ENCODE measurements around the gene EZH2. TPM values are rescaled to one million over a fixed set of nuclear protein-coding genes. Genes with fewer than 3 reads are reported as not detected.

EZH2 gene
- total RNA-seq, 1 donor from 2014 or later, result 37.5 TPM

DNA sequence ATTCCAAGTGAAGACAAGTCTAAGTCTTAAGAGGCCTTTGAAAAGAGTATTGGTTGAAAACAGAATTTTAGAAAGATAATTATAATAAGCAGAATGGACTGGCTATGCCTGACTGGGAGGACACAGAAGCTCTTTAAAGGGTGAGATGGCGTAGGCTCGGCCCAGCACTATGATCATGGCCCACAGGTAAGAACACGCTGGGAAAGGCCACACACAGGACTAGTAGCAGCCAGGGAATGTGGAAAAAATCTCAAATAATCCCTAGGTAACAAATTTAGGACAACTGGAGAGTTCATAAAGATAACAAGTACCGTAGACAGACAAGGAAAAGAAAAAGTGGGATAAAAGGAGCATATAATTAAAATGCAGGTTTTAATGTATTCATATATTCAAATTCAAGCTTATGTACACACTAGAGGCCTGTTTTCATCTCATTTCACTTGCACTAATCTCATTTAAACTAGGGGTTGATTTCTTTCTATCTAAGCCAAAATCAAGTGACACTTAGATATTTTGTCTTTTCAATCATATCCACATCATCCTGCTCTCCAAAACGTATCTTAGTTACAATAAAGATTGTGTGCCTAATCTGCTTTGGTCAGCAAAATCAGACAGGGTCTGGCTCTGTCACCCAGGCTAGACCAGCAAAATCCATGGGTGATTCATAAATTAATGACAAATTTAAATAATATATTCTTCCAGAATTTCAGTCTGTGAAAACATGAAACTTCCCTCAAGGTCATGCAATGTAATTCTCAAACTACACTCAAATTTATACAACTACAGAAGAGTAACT is 53.0 kb downstream of the EZH2 start:
- H3K27me3 Mint-ChIP-seq (ENCODE audit: unreplicated experiment), result no peaks in the 10 kb centered on the region

DNA sequence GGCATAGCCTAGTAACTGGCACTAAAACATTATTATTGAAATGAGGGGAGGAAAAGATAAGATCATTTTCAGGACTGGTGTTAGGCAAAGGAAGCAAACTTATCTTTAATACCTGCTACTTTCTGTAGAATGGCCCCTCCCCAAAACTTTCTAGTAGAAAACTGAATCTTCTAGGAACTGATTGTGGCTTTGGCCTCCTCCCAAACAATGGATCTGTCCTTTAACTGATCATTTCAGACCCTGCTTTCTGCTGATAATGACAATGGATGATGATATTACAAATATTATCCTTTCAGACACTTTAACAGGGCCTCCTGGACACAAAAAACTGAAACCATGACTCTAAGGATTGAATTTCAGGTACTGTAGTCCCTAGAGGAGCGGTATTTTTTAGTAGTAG is 55.1 kb downstream of the EZH2 start:
- Mint-ChIP-seq H3K9me3 (ENCODE audit: unreplicated experiment) (no peaks in the 10 kb centered on the region), H3K27ac (ENCODE audit: unreplicated experiment) (no peak overlapping the region), H3K36me3 (ENCODE audit: low read depth, unreplicated experiment) (peaks cover 3% of the 10 kb centered on the region), H3K4me1 (ENCODE audit: unreplicated experiment) (no peaks in the 10 kb centered on the region), H3K27me3 (ENCODE audit: unreplicated experiment) (no peaks in the 10 kb centered on the region), H3K4me3 (ENCODE audit: unreplicated experiment) (no peak overlapping the region)
- no peak for DNase-seq (ENCODE audit: low spot score)
- TF ChIP-seq, protein P1, sequence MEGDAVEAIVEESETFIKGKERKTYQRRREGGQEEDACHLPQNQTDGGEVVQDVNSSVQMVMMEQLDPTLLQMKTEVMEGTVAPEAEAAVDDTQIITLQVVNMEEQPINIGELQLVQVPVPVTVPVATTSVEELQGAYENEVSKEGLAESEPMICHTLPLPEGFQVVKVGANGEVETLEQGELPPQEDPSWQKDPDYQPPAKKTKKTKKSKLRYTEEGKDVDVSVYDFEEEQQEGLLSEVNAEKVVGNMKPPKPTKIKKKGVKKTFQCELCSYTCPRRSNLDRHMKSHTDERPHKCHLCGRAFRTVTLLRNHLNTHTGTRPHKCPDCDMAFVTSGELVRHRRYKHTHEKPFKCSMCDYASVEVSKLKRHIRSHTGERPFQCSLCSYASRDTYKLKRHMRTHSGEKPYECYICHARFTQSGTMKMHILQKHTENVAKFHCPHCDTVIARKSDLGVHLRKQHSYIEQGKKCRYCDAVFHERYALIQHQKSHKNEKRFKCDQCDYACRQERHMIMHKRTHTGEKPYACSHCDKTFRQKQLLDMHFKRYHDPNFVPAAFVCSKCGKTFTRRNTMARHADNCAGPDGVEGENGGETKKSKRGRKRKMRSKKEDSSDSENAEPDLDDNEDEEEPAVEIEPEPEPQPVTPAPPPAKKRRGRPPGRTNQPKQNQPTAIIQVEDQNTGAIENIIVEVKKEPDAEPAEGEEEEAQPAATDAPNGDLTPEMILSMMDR (IDR thresholded peaks at IDR 0.05; ENCODE audit: unreplicated experiment), result no peak

More for the DNA sequence above, 53.0 kb downstream of the EZH2 start:
- DNase-seq (ENCODE audit: low spot score), result no peak
- TF ChIP-seq, protein P1 (IDR thresholded peaks at IDR 0.05; ENCODE audit: unreplicated experiment), result no peak
- H3K36me3 Mint-ChIP-seq (ENCODE audit: low read depth, unreplicated experiment), result peaks cover 3% of the 10 kb centered on the region
- no peaks in the 10 kb centered on the region for H3K9me3 Mint-ChIP-seq (ENCODE audit: unreplicated experiment)
- H3K4me1 Mint-ChIP-seq (ENCODE audit: unreplicated experiment), result no peaks in the 10 kb centered on the region
- H3K27ac Mint-ChIP-seq (ENCODE audit: unreplicated experiment), result no peak overlapping the region
- no peak overlapping the region for H3K4me3 Mint-ChIP-seq (ENCODE audit: unreplicated experiment)

DNA sequence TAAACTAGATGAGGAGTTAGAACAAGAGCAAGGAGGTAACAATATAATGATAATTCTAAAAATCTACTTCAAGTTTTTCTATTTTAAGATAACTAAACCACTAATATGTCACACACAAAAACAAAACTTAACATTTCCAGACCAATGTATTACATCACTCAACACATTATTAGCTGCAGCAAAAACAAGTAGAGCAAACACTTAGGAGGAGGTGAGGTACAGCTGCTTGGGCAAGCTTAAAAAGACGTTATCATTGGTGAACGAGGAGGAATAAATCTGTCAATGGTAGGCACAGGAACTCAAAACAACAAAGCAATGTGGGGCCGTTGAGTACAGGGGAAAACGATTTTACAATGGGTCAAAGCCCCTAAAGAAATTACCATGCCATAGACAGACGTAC is 58.8 kb downstream of the EZH2 start:
- Mint-ChIP-seq H3K36me3 (ENCODE audit: low read depth, unreplicated experiment) (peaks cover 7% of the 10 kb centered on the region), H3K9me3 (ENCODE audit: unreplicated experiment) (no peaks in the 10 kb centered on the region), H3K27me3 (ENCODE audit: unreplicated experiment) (no peaks in the 10 kb centered on the region), H3K4me1 (ENCODE audit: unreplicated experiment) (no peaks in the 10 kb centered on the region), H3K27ac (ENCODE audit: unreplicated experiment) (no peak overlapping the region), H3K4me3 (ENCODE audit: unreplicated experiment) (no peak overlapping the region)
- TF ChIP-seq, protein P1 (IDR thresholded peaks at IDR 0.05; ENCODE audit: unreplicated experiment), result no peak
- no peak for DNase-seq (ENCODE audit: low spot score)

DNA sequence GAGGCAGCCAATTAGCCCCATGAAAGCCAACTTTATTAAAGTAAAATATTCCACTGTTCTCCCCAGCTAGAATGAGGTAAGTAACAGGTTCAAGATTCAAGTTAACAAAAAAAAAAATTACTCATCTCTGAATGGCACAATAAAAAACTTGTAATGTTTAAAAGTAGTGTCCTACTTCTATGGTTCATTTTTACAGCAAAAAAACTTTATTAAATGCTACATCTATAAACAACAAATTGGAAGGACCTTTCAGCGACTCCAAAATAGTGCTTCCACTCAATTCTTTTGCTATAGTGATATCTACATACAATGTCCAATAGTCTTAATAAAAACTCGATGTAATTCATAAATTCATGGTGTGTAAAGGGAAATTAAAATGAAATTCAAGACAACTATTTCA is 59.2 kb downstream of the EZH2 start:
- H3K4me1 Mint-ChIP-seq (ENCODE audit: unreplicated experiment), result no peaks in the 10 kb centered on the region
- H3K36me3 Mint-ChIP-seq (ENCODE audit: low read depth, unreplicated experiment), result peaks cover 7% of the 10 kb centered on the region
- H3K9me3 Mint-ChIP-seq (ENCODE audit: unreplicated experiment), result no peaks in the 10 kb centered on the region
- H3K27me3 Mint-ChIP-seq (ENCODE audit: unreplicated experiment), result no peaks in the 10 kb centered on the region
- H3K4me3 Mint-ChIP-seq (ENCODE audit: unreplicated experiment), result no peak overlapping the region
- TF ChIP-seq, protein P1 (IDR thresholded peaks at IDR 0.05; ENCODE audit: unreplicated experiment), result no peak
- DNase-seq (ENCODE audit: low spot score), result no peak
- H3K27ac Mint-ChIP-seq (ENCODE audit: unreplicated experiment), result no peak overlapping the region

DNA sequence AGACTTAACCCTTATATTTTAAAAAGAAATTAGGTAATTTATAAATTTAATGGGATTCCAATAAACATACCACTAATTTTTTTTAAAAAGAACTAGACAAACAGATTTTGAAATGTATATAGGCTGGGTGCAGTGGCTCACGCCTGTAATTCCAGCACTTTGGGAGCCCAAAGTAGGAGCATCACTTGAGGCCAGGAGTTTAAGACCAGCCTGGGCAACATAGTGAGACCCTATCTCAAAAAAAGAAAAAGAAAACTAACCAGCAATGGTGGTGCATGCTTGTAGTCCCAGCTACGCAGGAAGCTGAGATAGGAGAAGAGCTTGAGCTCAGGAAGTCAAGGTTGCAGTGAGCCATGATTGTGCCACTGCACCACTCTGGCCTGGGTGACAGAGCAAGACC is 62.7 kb downstream of the EZH2 start:
- TF ChIP-seq, protein P1 (IDR thresholded peaks at IDR 0.05; ENCODE audit: unreplicated experiment), result no peak
- Mint-ChIP-seq H3K27me3 (ENCODE audit: unreplicated experiment) (peaks cover 4% of the 10 kb centered on the region), H3K36me3 (ENCODE audit: low read depth, unreplicated experiment) (peaks cover 4% of the 10 kb centered on the region), H3K27ac (ENCODE audit: unreplicated experiment) (no peak overlapping the region), H3K9me3 (ENCODE audit: unreplicated experiment) (no peaks in the 10 kb centered on the region), H3K4me1 (ENCODE audit: unreplicated experiment) (peaks cover 15% of the 10 kb centered on the region), H3K4me3 (ENCODE audit: unreplicated experiment) (no peak overlapping the region)
- no peak for DNase-seq (ENCODE audit: low spot score)
